ENCODE measurements around the gene C2orf78. TPM values are rescaled to one million over a fixed set of nuclear protein-coding genes. Genes with fewer than 3 reads are reported as not detected.

The C2orf78 gene
- total and polyA plus RNA-seq, 2 donors (not counting 3 experiments of a cell fraction or from before 2014, with no cell fraction given): not detected

- Histone ChIP-seq H3K79me2 (ENCODE audit: control insufficient read depth, insufficient read depth, low read length) (no peaks in the 10 kb centered on the region), H3K4me2 (ENCODE audit: insufficient read depth, low read length) (no peak overlapping the region), H2AFZ (ENCODE audit: low read depth, low read length) (no peak overlapping the region), H3K9ac (replicated peaks; ENCODE audit: extremely low read depth, insufficient read depth, low read length) (no peak overlapping the region), H3K9me1 (replicated peaks; ENCODE audit: control insufficient read depth, extremely low read depth, insufficient read depth, low read length) (no peaks in the 10 kb centered on the region), H3K27me3 (ENCODE audit: control insufficient read depth in 2 of 2, insufficient read depth in 2 of 2, low read length in 2 of 2) (peaks cover 14 to 26% of the 10 kb centered on the region in 2 experiments), H3K36me3 (ENCODE audit: control insufficient read depth in 2 of 2, extremely low read depth in 1 of 2, insufficient read depth in 2 of 2, low read length in 2 of 2) (no peaks in the 10 kb centered on the region), H3K4me1 (ENCODE audit: control insufficient read depth, extremely low read depth, insufficient read depth, low read length) (peaks cover 2% of the 10 kb centered on the region), H4K20me1 (replicated peaks; ENCODE audit: control insufficient read depth, extremely low read depth, insufficient read depth, low read length) (no peaks in the 10 kb centered on the region), H3K27ac (ENCODE audit: insufficient read depth, low read depth, low read length) (no peak overlapping the region), H3K9me3 (replicated peaks; ENCODE audit: control insufficient read depth, insufficient read depth, low read length) (no peaks in the 10 kb centered on the region), H3K4me3 (replicated peaks in 1 of 3; ENCODE audit: insufficient read depth in 1 of 3, low read depth in 1 of 3, low read length in 3 of 3) (no peak overlapping the region)
- CTCF ChIA-PET: interaction anchor here (0.9 to 4.2 kb wide), 8 partner anchors 11 to 709 kb away, joined by 3 to 100 read pairs (median 3); partner anchors contain the start of gene BOLA3
- dilution Hi-C loops (cut with MboI; ENCODE audit: extremely low pct_ligation_motif_present, low sequenced_read_pairs) (no loop called here), intact Hi-C loops (cut with micrococcal nuclease) (loop anchor here (10.0 kb wide), 2 partner anchors 432 to 572 kb away; no protein-coding TSS in a partner anchor)
- no peak for DNase-seq (ENCODE audit: low read depth, low spot score)
- BruUV-seq (replicated peaks): no TSS peak
- POLR2A ChIA-PET: no interaction called here
- no peak for TF ChIP-seq EZH2 (IDR thresholded peaks at IDR 0.05; ENCODE audit: borderline replicate concordance, low read depth, low read length, severe bottlenecking)
- TF ChIP-seq GATA2 (IDR thresholded peaks at IDR 0.05; ENCODE audit: insufficient read depth, insufficient read length, low read depth, low read length): no peak
- TF ChIP-seq FOS (IDR thresholded peaks at IDR 0.05; ENCODE audit: borderline replicate concordance, insufficient read depth, low read length): no peak
- no peak for TF ChIP-seq POLR2A (IDR thresholded peaks at IDR 0.05; ENCODE audit: low read depth, low read length)
- no peak for TF ChIP-seq CTCF (IDR thresholded peaks at IDR 0.05; ENCODE audit: extremely low read depth in 1 of 2, insufficient read depth in 1 of 2, low read depth in 1 of 2, low read length in 2 of 2)
- no peak for TF ChIP-seq MAX (IDR thresholded peaks at IDR 0.05; ENCODE audit: insufficient read depth, insufficient read length)
- TF ChIP-seq MYC (IDR thresholded peaks at IDR 0.05; ENCODE audit: low read depth, low read length): no peak
- TF ChIP-seq POLR2AphosphoS5 (IDR thresholded peaks at IDR 0.05; ENCODE audit: insufficient read depth, low read depth, low read length): no peak
- no peak for TF ChIP-seq JUN (IDR thresholded peaks at IDR 0.05; ENCODE audit: borderline replicate concordance, insufficient read depth, insufficient read length, low read depth)
- no peak for FAIRE-seq
Observed at GRCh38 chr2:73822991-73823390, 39.0 kb downstream of the C2orf78 start.
